ENCODE results near the gene OR4K1.
"Not testable (repeated sequence)": the region's sequence is repeated elsewhere in the genome, so short reads cannot be mapped to it uniquely, and the experiment has no call there.

The OR4K1 gene

DNA sequence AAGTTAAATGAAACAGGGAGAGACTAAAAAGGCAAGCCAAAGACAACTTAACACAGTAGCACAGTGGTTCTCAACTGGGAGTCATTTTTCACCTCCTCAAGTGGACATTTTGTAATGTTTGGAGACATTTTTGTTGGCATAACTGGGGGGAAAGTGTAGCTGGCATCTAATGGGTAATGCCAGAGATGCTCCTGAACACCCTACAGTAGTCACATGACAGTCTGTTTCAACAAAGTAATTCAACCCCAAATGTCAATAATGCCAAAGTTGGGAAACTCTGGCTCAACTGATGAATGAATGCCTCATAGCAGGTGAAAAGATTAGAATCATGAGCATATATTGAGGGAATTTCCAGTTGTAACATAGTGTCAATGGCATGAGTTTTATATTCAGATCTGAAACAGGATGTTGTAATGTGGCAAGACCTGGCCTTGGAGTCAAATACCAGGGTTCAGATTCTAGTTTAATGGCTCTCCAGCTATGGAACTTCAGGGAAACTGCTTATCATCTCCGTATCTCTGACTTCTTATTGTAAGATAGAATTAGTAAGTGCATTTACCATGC, 12.7 kb upstream of the OR4K1 start:
- TF ChIP-seq, protein P1, sequence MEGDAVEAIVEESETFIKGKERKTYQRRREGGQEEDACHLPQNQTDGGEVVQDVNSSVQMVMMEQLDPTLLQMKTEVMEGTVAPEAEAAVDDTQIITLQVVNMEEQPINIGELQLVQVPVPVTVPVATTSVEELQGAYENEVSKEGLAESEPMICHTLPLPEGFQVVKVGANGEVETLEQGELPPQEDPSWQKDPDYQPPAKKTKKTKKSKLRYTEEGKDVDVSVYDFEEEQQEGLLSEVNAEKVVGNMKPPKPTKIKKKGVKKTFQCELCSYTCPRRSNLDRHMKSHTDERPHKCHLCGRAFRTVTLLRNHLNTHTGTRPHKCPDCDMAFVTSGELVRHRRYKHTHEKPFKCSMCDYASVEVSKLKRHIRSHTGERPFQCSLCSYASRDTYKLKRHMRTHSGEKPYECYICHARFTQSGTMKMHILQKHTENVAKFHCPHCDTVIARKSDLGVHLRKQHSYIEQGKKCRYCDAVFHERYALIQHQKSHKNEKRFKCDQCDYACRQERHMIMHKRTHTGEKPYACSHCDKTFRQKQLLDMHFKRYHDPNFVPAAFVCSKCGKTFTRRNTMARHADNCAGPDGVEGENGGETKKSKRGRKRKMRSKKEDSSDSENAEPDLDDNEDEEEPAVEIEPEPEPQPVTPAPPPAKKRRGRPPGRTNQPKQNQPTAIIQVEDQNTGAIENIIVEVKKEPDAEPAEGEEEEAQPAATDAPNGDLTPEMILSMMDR (IDR thresholded peaks at IDR 0.05; ENCODE audit: extremely low read depth, missing control alignments) = no peak
- no peak for DNase-seq (ENCODE audit: low spot score)

DNA sequence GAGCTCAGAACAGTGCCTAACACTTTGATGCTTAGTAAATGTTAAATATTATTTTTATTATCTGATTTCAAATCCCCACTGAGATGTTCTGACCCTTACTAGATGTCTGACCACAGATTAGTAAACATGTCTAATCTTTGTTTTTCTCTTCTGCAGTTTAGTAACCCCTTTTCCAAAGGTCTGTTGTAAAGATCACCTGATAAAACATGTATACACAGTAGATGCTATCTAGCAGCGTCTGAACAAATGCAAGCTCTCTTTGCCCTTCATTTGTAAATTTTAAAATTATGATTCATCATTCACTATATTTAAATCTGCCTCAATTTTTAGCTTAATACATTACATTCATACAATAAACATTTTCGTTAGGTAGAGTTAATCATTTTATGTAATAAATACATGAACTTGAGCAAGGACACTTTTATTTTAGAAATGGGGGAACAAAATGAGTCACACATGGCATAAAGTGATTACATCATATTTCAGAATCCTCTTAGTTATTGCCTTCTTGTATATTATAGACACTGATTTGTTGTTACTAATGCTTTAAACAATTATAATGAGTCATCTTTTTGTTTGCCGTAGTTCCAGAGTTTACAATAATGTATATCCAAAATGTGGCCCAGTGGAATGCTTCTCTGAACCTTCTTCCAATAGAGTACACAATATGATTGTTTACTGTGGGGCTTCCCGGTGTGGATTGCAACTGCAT, 12.0 kb upstream of the OR4K1 start:
- TF ChIP-seq, protein P1 (IDR thresholded peaks at IDR 0.05; ENCODE audit: extremely low read depth, missing control alignments) = no peak
- no peak for DNase-seq (ENCODE audit: low spot score)

DNA sequence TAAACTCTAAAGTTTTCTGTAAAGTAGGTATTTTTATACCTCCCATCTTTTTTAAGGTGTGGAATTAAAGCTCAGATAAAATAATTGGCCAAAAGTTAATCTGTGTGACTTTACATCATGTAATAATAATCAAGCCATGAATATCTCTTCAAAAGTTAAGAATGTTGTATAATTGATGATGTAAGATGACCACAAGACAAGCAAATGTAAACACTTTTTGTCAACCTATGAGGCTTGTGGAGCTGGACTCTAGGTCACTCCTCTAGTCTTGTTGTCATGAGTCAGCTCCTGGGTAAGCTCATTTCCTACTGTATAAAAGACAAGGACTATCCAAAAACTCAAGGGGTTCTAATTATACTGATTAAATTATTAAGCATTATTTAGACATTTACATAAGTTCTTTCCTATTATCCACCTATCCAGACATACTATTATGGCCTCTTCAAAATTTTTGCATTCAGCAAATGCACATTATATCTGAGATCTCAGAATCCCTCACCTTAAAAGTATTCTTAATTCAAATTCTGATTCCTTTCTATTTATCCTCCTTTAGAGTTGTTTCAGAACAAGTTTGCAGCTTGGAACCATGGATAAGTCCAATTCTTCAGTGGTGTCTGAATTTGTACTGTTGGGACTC, 10.6 kb upstream of the OR4K1 start, which contains the start of gene OR4K5:
TSS of gene OR4K5 (plus strand) at position 587 of the 637 bp plus-strand sequence. CDS start at position 587, 0 bp downstream.
- TF ChIP-seq, protein P1 (IDR thresholded peaks at IDR 0.05; ENCODE audit: extremely low read depth, missing control alignments) = no peak
- no peak for DNase-seq (ENCODE audit: low spot score)

DNA sequence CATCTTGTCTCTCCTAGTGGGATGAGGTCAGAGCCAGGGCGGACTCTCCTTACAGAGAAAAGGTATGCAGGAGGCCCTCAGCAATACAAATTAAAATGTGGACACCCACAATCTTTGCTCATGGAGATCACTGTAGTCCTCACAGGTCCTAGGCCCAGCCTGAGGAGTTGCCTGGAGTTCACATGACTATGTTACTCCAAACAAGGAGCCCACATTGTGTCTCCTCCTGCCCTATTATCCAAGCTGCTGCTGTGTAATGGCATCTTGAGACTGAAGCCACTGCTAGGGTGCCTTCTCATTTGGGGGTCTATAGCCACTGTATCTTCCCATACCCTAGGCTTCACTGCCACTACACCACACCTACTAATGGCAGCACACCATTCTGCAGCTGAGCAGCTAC, 11.0 kb downstream of the OR4K1 start:
- no peak for DNase-seq (ENCODE audit: low spot score)
- TF ChIP-seq, protein P1 (IDR thresholded peaks at IDR 0.05; ENCODE audit: extremely low read depth, missing control alignments) = no peak

DNA sequence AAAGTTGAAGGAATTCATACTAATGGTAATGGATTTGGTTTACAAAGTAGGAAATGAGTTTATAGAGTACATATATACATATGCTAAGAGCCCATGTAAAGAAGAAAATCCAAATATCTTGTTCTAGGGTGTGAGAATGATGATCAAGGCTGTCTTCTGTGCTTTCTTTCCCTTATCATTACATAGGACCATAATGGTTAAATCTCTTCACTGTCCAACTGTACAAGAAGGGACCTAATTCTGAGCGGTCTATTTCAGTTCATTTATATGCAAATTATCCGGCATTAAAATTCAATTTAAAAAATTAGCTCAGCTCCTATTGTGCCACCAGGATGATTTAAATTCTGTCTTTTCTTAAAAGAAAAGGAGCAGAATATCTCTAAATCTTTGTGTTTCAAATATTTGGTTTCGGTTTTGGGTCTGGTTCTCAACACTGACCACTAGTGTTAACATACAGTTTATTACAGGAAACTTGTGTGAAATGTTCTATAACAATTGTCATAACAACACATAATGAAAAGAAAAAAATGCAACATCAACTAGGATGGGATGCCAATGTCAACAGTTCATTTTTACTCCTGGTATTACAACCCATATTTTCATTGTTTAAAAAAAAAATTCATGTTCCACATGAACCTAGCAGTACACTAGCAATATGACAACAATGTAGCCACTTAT, 16.8 kb downstream of the OR4K1 start:
- no peak for DNase-seq (ENCODE audit: low spot score)
- TF ChIP-seq, protein P1 (IDR thresholded peaks at IDR 0.05; ENCODE audit: extremely low read depth, missing control alignments) = no peak

DNA sequence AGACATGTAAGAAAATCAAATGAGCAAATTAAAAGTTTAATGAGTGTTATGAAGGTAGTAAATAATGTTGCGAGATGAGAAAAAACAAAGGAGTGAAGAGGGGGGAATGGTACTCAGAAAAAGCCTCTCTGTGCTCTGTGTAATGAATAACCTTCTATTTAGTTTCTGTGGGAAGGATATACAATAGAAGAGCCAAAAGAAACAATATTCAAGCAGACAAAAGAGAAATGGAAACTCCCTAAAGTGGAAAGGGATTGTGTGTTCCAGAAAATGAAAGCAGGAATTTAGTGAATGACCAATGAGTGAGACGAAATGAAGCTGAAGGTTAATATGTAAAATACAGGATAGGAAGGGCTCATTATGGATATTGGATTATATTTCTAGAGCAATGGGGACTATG, 18.5 kb downstream of the OR4K1 start:
- no peak for DNase-seq (ENCODE audit: low spot score)

DNA sequence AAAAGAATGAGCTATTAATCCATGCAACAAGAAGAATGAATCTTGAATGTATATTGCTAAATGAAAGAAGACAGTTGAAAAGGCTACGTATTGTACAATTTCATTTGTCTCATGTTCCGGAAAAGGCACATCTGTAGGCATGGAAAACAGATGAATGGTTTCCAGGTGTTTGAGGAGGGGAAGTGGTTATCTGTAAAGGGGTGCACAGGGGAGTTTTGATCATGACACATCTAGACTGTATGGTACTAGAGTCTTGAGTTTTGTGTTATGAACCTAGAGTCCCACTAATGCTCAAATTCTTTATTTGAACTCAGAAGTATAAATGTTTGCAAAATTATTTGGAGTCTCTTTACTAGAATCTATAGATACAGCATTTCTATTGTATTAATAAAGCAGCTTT, 39.0 kb downstream of the OR4K1 start:
- DNase-seq (ENCODE audit: low spot score) = not testable (repeated sequence)

More for the DNA sequence above, 18.5 kb downstream of the OR4K1 start:
- TF ChIP-seq, protein P1 (IDR thresholded peaks at IDR 0.05; ENCODE audit: extremely low read depth, missing control alignments) = no peak

All from GM20000 (cell line).